GM12872 (cell line): ENCODE results near the gene COQ8A.

Experiments
- CTCF ChIP-seq: IDR thresholded peaks from 3 replicates; pipeline ENCODE4 v1.5.1; 2011; ENCODE audit warnings: low read depth, mild to moderate bottlenecking, low read length, moderate library complexity; ENCODE audit not compliant: insufficient read depth

COQ8A gene

GRCh38 chr1:226908913-226909312, 31.2 kb upstream of the COQ8A start:
- TF ChIP-seq CTCF: no peak

DNA sequence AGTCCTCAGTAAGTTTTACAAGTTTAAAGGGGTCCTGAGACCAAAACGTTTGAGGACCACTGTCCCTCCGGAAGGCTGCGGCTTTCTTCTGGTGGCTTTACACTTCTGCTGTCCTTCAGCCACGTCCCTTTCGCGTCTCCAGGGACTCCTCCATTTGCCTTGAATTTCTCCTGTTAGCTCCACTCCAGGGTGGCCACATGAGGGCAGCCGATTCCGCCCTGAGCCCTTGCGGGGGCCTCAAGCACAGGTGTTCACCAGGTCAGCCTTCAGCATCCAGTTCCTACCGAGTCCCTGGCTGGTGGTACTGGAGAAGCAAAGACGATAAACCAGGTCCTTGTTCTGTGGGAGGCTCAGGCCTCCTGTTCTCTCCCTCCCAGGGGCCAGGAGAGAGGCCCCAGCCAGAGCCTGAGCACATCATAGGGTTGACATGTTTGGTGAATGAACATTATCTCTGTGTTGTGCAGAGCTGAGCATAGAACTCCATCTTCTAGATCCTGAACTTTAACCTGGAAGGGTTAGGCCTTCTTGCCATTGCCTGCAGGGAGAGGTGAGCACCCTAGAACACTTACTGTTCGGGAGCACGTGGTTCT, 27.4 kb upstream of the COQ8A start:
- peak; percentile 67 for TF ChIP-seq CTCF

GRCh38 chr1:226915672-226915995, 24.5 kb upstream of the COQ8A start:
- TF ChIP-seq CTCF: no peak

DNA sequence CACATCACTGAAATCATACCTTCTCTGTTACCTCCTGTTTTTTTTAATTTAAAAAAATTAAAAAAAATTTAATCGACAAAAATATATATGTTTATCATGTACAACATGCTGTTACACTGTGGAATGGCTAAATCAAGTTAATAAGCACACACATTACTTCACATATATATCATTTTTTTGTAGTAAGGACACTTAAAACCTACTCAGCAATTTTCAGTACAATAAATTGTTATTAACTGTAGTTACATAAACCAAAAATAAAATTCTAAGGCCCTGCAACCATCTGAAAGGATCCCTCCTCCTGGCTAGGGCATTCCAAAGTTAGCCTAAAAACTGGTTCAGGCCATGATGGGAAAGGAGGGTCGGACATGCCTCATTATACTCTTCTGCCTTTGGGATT, 23.6 kb upstream of the COQ8A start:
- no peak for TF ChIP-seq CTCF

GRCh38 chr1:226919587-226919986, 20.5 kb upstream of the COQ8A start:
- no peak for TF ChIP-seq CTCF

DNA sequence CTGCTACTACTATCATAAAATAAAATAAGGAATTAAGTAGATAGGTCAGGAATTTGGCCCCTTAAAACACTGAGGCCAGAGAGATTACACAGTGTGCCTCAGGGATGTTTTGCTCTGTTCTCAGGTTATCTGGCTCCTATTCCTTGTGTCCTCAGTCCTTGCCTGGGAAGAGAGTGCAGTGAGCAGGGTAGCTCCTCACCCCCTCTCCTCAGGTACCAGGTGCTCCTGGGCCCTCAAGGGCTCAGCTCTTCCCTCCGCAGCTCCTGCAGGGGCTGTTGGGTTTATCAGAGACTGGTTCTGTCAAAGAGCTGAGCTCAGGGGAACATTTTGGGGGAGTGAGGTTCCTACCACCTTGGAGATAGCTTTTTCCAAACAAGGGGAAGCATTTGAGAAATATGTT, 20.1 kb upstream of the COQ8A start:
- TF ChIP-seq CTCF: no peak

DNA sequence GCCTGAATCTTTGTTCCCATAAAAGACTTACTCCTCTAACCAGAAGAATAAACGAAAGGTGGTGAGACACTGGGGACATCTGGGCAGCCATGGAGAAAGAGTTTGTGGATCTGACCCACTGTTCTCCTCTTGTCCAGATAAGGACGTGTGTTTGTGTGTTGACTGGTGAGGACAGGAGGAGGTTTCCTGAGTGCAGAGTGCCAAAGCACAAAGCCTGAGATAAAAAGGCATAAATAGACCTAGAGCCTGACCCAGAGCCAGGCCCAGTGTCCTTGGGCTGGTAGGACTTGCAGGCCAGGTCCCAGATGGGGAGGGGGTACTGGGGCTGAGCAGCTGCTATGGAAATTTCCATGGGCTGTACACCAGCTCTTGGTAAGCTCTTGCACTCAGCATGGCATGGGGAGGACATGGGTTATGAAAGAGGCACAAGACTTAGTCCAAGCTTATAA, 19.6 kb upstream of the COQ8A start:
- no peak for TF ChIP-seq CTCF

GRCh38 chr1:226921504-226921903, 18.6 kb upstream of the COQ8A start:
- TF ChIP-seq CTCF: no peak
